ENCODE measurements around the gene FBXL7.

DNA sequence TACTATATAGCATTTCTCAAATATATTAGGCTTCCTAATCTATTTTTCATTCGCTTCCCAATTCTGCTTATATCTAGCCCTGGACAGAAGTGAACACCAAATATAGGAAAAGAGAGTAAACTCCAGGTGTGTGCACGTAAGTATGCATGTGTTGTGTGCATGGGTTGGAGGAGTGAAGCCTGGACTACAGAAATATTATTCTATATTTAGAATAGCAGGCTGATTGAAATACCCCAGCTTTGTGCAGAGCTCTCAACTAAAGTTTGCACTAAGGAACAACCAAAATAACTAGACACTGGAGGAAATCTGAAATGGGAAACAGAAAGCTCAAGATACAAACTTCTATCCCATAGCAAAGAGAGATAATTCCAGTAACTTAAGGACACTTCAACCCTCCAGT lies 480.9 kb downstream of the FBXL7 start:
- TF ChIP-seq CREB1 (CRISPR knock-in tag; IDR thresholded peaks at IDR 0.05; ENCODE audit: low read depth): no peak
- no peak for TF ChIP-seq POLR2AphosphoS5 (IDR thresholded peaks at IDR 0.05; ENCODE audit: low read depth)
- no peak for TF ChIP-seq EZH2 (IDR thresholded peaks at IDR 0.05; ENCODE audit: low read depth, unreplicated experiment)
- no peak for TF ChIP-seq CTCF (conservative IDR thresholded peaks at IDR 0.05; ENCODE audit: low read depth in 2 of 2)
- TF ChIP-seq, protein P1, sequence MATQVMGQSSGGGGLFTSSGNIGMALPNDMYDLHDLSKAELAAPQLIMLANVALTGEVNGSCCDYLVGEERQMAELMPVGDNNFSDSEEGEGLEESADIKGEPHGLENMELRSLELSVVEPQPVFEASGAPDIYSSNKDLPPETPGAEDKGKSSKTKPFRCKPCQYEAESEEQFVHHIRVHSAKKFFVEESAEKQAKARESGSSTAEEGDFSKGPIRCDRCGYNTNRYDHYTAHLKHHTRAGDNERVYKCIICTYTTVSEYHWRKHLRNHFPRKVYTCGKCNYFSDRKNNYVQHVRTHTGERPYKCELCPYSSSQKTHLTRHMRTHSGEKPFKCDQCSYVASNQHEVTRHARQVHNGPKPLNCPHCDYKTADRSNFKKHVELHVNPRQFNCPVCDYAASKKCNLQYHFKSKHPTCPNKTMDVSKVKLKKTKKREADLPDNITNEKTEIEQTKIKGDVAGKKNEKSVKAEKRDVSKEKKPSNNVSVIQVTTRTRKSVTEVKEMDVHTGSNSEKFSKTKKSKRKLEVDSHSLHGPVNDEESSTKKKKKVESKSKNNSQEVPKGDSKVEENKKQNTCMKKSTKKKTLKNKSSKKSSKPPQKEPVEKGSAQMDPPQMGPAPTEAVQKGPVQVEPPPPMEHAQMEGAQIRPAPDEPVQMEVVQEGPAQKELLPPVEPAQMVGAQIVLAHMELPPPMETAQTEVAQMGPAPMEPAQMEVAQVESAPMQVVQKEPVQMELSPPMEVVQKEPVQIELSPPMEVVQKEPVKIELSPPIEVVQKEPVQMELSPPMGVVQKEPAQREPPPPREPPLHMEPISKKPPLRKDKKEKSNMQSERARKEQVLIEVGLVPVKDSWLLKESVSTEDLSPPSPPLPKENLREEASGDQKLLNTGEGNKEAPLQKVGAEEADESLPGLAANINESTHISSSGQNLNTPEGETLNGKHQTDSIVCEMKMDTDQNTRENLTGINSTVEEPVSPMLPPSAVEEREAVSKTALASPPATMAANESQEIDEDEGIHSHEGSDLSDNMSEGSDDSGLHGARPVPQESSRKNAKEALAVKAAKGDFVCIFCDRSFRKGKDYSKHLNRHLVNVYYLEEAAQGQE (IDR thresholded peaks at IDR 0.05; ENCODE audit: unreplicated experiment): no peak
- TF ChIP-seq, protein P2, sequence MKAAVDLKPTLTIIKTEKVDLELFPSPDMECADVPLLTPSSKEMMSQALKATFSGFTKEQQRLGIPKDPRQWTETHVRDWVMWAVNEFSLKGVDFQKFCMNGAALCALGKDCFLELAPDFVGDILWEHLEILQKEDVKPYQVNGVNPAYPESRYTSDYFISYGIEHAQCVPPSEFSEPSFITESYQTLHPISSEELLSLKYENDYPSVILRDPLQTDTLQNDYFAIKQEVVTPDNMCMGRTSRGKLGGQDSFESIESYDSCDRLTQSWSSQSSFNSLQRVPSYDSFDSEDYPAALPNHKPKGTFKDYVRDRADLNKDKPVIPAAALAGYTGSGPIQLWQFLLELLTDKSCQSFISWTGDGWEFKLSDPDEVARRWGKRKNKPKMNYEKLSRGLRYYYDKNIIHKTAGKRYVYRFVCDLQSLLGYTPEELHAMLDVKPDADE (IDR thresholded peaks at IDR 0.05): no peak
- TF ChIP-seq JUNB (IDR thresholded peaks at IDR 0.05; ENCODE audit: unreplicated experiment): no peak
- no peak for TF ChIP-seq EZH2phosphoT487 (IDR thresholded peaks at IDR 0.05; ENCODE audit: unreplicated experiment)
- no peak for TF ChIP-seq NANOG (IDR thresholded peaks at IDR 0.05; ENCODE audit: borderline replicate concordance)
- TF ChIP-seq STAT1 (IDR thresholded peaks at IDR 0.05; ENCODE audit: unreplicated experiment): no peak
- no peak for TF ChIP-seq ZNF114 (CRISPR knock-in tag; IDR thresholded peaks at IDR 0.05)
- TF ChIP-seq, protein P3, sequence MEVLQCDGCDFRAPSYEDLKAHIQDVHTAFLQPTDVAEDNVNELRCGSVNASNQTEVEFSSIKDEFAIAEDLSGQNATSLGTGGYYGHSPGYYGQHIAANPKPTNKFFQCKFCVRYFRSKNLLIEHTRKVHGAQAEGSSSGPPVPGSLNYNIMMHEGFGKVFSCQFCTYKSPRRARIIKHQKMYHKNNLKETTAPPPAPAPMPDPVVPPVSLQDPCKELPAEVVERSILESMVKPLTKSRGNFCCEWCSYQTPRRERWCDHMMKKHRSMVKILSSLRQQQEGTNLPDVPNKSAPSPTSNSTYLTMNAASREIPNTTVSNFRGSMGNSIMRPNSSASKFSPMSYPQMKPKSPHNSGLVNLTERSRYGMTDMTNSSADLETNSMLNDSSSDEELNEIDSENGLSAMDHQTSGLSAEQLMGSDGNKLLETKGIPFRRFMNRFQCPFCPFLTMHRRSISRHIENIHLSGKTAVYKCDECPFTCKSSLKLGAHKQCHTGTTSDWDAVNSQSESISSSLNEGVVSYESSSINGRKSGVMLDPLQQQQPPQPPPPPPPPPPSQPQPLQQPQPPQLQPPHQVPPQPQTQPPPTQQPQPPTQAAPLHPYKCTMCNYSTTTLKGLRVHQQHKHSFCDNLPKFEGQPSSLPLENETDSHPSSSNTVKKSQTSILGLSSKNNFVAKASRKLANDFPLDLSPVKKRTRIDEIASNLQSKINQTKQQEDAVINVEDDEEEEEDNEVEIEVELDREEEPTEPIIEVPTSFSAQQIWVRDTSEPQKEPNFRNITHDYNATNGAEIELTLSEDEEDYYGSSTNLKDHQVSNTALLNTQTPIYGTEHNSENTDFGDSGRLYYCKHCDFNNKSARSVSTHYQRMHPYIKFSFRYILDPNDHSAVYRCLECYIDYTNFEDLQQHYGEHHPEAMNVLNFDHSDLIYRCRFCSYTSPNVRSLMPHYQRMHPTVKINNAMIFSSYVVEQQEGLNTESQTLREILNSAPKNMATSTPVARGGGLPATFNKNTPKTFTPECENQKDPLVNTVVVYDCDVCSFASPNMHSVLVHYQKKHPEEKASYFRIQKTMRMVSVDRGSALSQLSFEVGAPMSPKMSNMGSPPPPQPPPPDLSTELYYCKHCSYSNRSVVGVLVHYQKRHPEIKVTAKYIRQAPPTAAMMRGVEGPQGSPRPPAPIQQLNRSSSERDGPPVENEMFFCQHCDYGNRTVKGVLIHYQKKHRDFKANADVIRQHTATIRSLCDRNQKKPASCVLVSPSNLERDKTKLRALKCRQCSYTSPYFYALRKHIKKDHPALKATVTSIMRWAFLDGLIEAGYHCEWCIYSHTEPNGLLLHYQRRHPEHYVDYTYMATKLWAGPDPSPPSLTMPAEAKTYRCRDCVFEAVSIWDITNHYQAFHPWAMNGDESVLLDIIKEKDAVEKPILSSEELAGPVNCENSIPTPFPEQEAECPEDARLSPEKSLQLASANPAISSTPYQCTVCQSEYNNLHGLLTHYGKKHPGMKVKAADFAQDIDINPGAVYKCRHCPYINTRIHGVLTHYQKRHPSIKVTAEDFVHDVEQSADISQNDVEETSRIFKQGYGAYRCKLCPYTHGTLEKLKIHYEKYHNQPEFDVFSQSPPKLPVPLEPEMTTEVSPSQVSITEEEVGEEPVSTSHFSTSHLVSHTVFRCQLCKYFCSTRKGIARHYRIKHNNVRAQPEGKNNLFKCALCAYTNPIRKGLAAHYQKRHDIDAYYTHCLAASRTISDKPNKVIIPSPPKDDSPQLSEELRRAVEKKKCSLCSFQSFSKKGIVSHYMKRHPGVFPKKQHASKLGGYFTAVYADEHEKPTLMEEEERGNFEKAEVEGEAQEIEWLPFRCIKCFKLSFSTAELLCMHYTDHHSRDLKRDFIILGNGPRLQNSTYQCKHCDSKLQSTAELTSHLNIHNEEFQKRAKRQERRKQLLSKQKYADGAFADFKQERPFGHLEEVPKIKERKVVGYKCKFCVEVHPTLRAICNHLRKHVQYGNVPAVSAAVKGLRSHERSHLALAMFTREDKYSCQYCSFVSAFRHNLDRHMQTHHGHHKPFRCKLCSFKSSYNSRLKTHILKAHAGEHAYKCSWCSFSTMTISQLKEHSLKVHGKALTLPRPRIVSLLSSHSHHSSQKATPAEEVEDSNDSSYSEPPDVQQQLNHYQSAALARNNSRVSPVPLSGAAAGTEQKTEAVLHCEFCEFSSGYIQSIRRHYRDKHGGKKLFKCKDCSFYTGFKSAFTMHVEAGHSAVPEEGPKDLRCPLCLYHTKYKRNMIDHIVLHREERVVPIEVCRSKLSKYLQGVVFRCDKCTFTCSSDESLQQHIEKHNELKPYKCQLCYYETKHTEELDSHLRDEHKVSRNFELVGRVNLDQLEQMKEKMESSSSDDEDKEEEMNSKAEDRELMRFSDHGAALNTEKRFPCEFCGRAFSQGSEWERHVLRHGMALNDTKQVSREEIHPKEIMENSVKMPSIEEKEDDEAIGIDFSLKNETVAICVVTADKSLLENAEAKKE (CRISPR knock-in tag; IDR thresholded peaks at IDR 0.05): no peak
